ENCODE results near the gene ERAP2. TPM values are rescaled to one million over a fixed set of nuclear protein-coding genes. Genes with fewer than 3 reads are reported as not detected.

Gene ERAP2
- total and polyA plus RNA-seq, 10 of the 15 experiments (the other 5 are each of a cell fraction or from before 2014, with no cell fraction given) = 4.0 to 28.7 (median 11.7) TPM

- TF ChIP-seq, protein P1, sequence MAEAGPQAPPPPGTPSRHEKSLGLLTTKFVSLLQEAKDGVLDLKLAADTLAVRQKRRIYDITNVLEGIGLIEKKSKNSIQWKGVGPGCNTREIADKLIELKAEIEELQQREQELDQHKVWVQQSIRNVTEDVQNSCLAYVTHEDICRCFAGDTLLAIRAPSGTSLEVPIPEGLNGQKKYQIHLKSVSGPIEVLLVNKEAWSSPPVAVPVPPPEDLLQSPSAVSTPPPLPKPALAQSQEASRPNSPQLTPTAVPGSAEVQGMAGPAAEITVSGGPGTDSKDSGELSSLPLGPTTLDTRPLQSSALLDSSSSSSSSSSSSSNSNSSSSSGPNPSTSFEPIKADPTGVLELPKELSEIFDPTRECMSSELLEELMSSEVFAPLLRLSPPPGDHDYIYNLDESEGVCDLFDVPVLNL (IDR thresholded peaks at IDR 0.05; ENCODE audit: low read depth, low read length) = peak; percentile 93
- TF ChIP-seq CHD2 (IDR thresholded peaks at IDR 0.05; ENCODE audit: borderline replicate concordance, low read depth, low read length) (no peak), TBL1XR1 (IDR thresholded peaks at IDR 0.05; ENCODE audit: low read depth, low read length) (peak; percentile 90), ZNF217 (IDR thresholded peaks at IDR 0.05) (peak; percentile 46; the same call in 1 of the 2 replicates), GABPA (IDR thresholded peaks at IDR 0.05; ENCODE audit: low read depth) (peak; percentile 68; the same call in 1 of the 2 replicates), NR2F1 (conservative IDR thresholded peaks at IDR 0.05) (peak; percentile 54; the same call in 1 of the 2 replicates), NFIC (IDR thresholded peaks at IDR 0.05; ENCODE audit: low read depth, low read length) (peak; percentile 93), CBFB (IDR thresholded peaks at IDR 0.05; ENCODE audit: low read depth) (peak; percentile 66; the same call in 1 of the 2 replicates), MLLT1 (IDR thresholded peaks at IDR 0.05) (peak; percentile 82), SPI1 (IDR thresholded peaks at IDR 0.05; ENCODE audit: borderline replicate concordance, insufficient read depth, low read depth, low read length) (no peak; the same call in 1 of the 2 replicates), FOXM1 (IDR thresholded peaks at IDR 0.05; ENCODE audit: low read depth, low read length) (peak; percentile 88), RAD51 (IDR thresholded peaks at IDR 0.05) (0 out of 2 replicates have a peak, but pooled peaks have one; percentile 4), SIN3A (IDR thresholded peaks at IDR 0.05; ENCODE audit: low read depth, low read length) (peak; percentile 91; the same call in 1 of the 2 replicates), ZNF384 (IDR thresholded peaks at IDR 0.05; ENCODE audit: borderline replicate concordance, low read depth, low read length) (peak; percentile 85; the same call in 1 of the 2 replicates), MEF2A (IDR thresholded peaks at IDR 0.05; ENCODE audit: insufficient read depth, low read depth, low read length) (peak; percentile 84), ZNF24 (IDR thresholded peaks at IDR 0.05) (peak; percentile 39; the same call in 1 of the 2 replicates), POU2F2 (IDR thresholded peaks at IDR 0.05; ENCODE audit: borderline replicate concordance, low read depth, low read length) (0 out of 3 replicates have a peak, but pooled peaks have one; percentile 62), CEBPB (IDR thresholded peaks at IDR 0.05; ENCODE audit: borderline replicate concordance in 1 of 2, low read depth in 2 of 2, low read length in 2 of 2) (peak in 1 of 2 experiments; percentile 81; a peak in 2 of 4 replicates)
- TF ChIP-seq, protein P2, sequence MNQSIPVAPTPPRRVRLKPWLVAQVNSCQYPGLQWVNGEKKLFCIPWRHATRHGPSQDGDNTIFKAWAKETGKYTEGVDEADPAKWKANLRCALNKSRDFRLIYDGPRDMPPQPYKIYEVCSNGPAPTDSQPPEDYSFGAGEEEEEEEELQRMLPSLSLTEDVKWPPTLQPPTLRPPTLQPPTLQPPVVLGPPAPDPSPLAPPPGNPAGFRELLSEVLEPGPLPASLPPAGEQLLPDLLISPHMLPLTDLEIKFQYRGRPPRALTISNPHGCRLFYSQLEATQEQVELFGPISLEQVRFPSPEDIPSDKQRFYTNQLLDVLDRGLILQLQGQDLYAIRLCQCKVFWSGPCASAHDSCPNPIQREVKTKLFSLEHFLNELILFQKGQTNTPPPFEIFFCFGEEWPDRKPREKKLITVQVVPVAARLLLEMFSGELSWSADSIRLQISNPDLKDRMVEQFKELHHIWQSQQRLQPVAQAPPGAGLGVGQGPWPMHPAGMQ (IDR thresholded peaks at IDR 0.05; ENCODE audit: borderline replicate concordance) = no peak
- TF ChIP-seq, protein P3, sequence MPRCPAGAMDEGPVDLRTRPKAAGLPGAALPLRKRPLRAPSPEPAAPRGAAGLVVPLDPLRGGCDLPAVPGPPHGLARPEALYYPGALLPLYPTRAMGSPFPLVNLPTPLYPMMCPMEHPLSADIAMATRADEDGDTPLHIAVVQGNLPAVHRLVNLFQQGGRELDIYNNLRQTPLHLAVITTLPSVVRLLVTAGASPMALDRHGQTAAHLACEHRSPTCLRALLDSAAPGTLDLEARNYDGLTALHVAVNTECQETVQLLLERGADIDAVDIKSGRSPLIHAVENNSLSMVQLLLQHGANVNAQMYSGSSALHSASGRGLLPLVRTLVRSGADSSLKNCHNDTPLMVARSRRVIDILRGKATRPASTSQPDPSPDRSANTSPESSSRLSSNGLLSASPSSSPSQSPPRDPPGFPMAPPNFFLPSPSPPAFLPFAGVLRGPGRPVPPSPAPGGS (IDR thresholded peaks at IDR 0.05; ENCODE audit: borderline replicate concordance, insufficient read depth, low read depth, low read length, poor library complexity, severe bottlenecking) = peak; percentile 43
- TF ChIP-seq, protein P4, sequence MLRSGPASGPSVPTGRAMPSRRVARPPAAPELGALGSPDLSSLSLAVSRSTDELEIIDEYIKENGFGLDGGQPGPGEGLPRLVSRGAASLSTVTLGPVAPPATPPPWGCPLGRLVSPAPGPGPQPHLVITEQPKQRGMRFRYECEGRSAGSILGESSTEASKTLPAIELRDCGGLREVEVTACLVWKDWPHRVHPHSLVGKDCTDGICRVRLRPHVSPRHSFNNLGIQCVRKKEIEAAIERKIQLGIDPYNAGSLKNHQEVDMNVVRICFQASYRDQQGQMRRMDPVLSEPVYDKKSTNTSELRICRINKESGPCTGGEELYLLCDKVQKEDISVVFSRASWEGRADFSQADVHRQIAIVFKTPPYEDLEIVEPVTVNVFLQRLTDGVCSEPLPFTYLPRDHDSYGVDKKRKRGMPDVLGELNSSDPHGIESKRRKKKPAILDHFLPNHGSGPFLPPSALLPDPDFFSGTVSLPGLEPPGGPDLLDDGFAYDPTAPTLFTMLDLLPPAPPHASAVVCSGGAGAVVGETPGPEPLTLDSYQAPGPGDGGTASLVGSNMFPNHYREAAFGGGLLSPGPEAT (IDR thresholded peaks at IDR 0.05; ENCODE audit: low read depth) = peak; percentile 69; the same call in 1 of the 2 replicates
Observed at GRCh38 chr5:96961053-96961452, 84.8 kb downstream of the ERAP2 start (continued).

Measured in GM12878 (cell line).